SU-DHL-6 (cell line): ENCODE data around the gene TTLL13.

ENCODE experiments used
- EZH2phosphoT487 ChIP-seq: fragments of 200-600 bp; sonication (generic), shearing (Covaris generic); conservative IDR thresholded peaks from 2 replicates; pipeline ENCODE4 v1.6.1; 2018; ENCODE audit warnings: mild to moderate bottlenecking, antibody characterized with exemption, low read length, moderate library complexity, mixed read lengths
- TF ChIP-seq, protein P1 (sequence below): fragments of 200-600 bp; sonication (generic); IDR thresholded peaks from one replicate; pipeline ENCODE4 v1.5.1; 2017; ENCODE audit warnings: antibody characterized with exemption, mild to moderate bottlenecking, low read length, moderate library complexity; ENCODE audit not compliant: insufficient read depth, poor library complexity, severe bottlenecking

DNA sequence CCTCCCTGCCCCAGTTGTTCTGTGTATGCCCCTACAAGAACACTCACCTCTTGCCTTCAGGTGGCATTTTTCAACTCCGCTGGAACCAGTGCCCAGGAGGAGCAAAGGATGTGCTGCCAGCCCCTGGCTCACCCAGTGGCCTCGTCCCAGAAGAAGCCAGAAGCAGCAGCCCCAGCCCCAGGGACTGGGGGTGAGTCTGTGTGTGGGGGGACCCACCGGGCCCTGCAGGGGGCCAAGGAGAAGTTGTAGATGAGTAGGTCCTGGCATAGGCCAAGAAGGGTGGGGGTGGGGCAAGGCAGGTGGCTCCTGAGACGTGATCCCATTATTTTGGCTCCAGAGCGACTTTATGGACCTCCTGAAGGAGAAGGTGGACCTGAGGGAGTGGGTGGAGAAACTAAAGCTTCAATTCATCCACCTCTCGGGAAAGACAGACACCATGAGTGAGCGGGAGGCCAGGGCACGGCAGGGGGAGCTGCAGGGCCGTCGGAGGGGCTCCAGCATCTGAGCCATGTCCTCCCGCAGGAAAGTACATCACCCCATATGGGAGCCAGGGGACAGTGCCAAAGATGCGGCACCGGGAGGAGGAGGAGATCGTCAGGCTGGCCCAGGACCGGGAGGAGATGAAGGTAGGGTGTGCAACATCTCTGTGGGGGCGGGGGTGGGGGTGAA, 45.4 kb downstream of the TTLL13 start:
- TF ChIP-seq, protein P1, sequence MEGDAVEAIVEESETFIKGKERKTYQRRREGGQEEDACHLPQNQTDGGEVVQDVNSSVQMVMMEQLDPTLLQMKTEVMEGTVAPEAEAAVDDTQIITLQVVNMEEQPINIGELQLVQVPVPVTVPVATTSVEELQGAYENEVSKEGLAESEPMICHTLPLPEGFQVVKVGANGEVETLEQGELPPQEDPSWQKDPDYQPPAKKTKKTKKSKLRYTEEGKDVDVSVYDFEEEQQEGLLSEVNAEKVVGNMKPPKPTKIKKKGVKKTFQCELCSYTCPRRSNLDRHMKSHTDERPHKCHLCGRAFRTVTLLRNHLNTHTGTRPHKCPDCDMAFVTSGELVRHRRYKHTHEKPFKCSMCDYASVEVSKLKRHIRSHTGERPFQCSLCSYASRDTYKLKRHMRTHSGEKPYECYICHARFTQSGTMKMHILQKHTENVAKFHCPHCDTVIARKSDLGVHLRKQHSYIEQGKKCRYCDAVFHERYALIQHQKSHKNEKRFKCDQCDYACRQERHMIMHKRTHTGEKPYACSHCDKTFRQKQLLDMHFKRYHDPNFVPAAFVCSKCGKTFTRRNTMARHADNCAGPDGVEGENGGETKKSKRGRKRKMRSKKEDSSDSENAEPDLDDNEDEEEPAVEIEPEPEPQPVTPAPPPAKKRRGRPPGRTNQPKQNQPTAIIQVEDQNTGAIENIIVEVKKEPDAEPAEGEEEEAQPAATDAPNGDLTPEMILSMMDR = no peak
- no peak for TF ChIP-seq EZH2phosphoT487
